Astrocyte (in vitro differentiated cells and primary cell): Measurements from ENCODE around the gene MEPCE.

ENCODE experiments used
- EZH2 ChIP-seq: IDR thresholded peaks from 2 replicates; pipeline ENCODE4 v1.6.1; 2012; ENCODE audit warnings: mild to moderate bottlenecking, low read length, inconsistent platforms; ENCODE audit not compliant: insufficient read depth
- TF ChIP-seq, protein P1 (sequence below): IDR thresholded peaks from 2 replicates; pipeline ENCODE4 v1.5.1; 2011; ENCODE audit warnings: low read depth, mild to moderate bottlenecking, inconsistent platforms, low read length, moderate library complexity; ENCODE audit not compliant: insufficient read depth

DNA sequence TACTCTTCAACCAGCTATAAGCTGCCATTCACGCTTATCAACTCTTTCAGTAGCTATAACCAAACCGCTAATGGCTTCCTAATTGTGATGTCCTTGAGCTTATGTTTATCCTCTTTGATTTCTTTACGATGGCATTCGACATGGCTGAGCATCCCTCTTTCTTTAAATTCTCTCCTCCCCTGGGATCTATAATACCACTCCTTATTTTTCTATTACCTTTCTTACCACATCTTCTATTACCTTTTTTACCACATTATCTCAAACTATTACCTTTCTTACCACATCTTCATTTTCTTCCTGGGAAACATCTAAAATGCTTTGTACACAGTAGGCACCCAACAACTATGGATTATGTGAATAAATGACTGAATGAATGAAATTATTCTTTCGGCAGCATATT is 14.2 kb upstream of the MEPCE start:
- TF ChIP-seq, protein P1, sequence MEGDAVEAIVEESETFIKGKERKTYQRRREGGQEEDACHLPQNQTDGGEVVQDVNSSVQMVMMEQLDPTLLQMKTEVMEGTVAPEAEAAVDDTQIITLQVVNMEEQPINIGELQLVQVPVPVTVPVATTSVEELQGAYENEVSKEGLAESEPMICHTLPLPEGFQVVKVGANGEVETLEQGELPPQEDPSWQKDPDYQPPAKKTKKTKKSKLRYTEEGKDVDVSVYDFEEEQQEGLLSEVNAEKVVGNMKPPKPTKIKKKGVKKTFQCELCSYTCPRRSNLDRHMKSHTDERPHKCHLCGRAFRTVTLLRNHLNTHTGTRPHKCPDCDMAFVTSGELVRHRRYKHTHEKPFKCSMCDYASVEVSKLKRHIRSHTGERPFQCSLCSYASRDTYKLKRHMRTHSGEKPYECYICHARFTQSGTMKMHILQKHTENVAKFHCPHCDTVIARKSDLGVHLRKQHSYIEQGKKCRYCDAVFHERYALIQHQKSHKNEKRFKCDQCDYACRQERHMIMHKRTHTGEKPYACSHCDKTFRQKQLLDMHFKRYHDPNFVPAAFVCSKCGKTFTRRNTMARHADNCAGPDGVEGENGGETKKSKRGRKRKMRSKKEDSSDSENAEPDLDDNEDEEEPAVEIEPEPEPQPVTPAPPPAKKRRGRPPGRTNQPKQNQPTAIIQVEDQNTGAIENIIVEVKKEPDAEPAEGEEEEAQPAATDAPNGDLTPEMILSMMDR, result no peak
- TF ChIP-seq EZH2, result no peak
